Vagina (tissue), 2 donors: ENCODE data around the gene TRIO. TPM values are rescaled to one million over a fixed set of nuclear protein-coding genes. Genes with fewer than 3 reads are reported as not detected.

ENCODE experiments used
- DNase-seq, 2 donors: peaks; one replicate each; pipeline ENCODE4 v3.0.0-alpha.2; 2017; ENCODE audit errors: extremely low spot score in 2 of 2
- H3K27ac ChIP-seq: fragments of 200-600 bp; sonication (generic); one replicate; pipeline ENCODE4 v1.5.1; 2019
- H3K27me3 ChIP-seq: fragments of 200-600 bp; sonication (generic); one replicate; pipeline ENCODE4 v1.5.1; 2019
- H3K36me3 ChIP-seq, 2 donors: fragments of 200-600 bp; sonication (generic); one replicate each; pipeline ENCODE4 v1.5.1; 2017 to 2019
- H3K4me1 ChIP-seq: fragments of 200-600 bp; sonication (generic); one replicate; pipeline ENCODE4 v1.5.1; 2019
- H3K4me3 ChIP-seq, 2 donors: fragments of 200-600 bp; sonication (generic); 1 replicate in 1 of 2; 2 replicates in 1 of 2; pipeline ENCODE4 v1.5.1; 2016 to 2019
- H3K9me3 ChIP-seq: fragments of 200-600 bp; sonication (generic); one replicate; pipeline ENCODE4 v1.5.1; 2019
- POLR2A ChIP-seq, 2 donors: fragments of 450-650 bp; IDR thresholded peaks; one replicate each; pipeline ENCODE4 v1.6.1; 2017; ENCODE audit warnings: antibody characterized with exemption in 2 of 2, mild to moderate bottlenecking in 2 of 2, moderate library complexity in 2 of 2
- POLR2AphosphoS5 ChIP-seq, 2 donors: sonication (generic); formaldehyde crosslinking; IDR thresholded peaks; one replicate each; pipeline ENCODE4 v1.9.0; 2017; ENCODE audit warnings: antibody characterized with exemption in 2 of 2, mild to moderate bottlenecking in 2 of 2, low read depth in 1 of 2; ENCODE audit not compliant: insufficient read depth in 1 of 2
- intact Hi-C: fragments of 100-400 bp; cut with DNase I; formaldehyde crosslinking; loops from one replicate; pipeline ENCODE4 v1.15.1; 2023
- total RNA-seq: library from RNA; depleted of rRNA; stranded (reverse); fragments of >200 nt; gene quantifications from one replicate; pipeline ENCODE4 v1.2.3, GENCODE V29; 2016
- TF ChIP-seq, protein P1 (sequence below), 3 experiments: fragments of 450-650 bp in 2 of 3; fragments of 200-600 bp in 1 of 3; sonication (generic) in 1 of 3; IDR thresholded peaks; one replicate each; pipeline ENCODE4 v1.5.1; 2017 to 2019; ENCODE audit warnings: antibody characterized with exemption in 3 of 3, mild to moderate bottlenecking in 2 of 3, moderate library complexity in 2 of 3

The TRIO gene
- total RNA-seq, 1 donor from 2014 or later = 142 TPM

DNA sequence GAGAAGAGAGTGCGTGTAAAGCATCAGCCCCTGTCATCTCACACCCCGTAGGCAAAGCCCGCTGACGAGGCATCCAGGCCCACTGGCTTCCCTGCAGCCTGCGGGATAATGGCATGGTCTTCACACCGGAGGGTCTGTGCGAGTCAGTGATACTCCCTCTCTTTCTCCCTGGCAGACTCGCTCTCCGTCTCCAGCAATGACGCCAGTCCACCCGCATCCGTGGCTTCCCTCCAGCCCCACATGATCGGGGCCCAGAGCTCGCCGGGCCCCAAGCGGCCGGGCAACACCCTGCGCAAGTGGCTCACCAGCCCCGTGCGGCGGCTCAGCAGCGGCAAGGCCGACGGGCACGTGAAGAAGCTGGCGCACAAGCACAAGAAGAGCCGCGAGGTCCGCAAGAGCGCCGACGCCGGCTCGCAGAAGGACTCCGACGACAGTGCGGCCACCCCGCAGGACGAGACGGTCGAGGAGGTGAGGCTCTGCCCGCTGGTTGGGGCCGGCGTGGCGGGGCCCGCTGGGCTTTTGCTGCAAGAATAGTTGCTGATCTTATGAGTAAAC, 317.8 kb downstream of the TRIO start:
- H3K9me3 ChIP-seq = no peaks in the 10 kb centered on the region
- intact Hi-C loops = no loop called here
- H3K4me3 ChIP-seq = no peak overlapping the region
- peaks cover 0 to 35% of the 10 kb centered on the region in 2 donors for H3K36me3 ChIP-seq
- H3K27ac ChIP-seq = no peak overlapping the region
- peaks cover 14% of the 10 kb centered on the region for H3K4me1 ChIP-seq
- TF ChIP-seq POLR2AphosphoS5 (IDR thresholded peaks at IDR 0.05; ENCODE audit: insufficient read depth in 1 of 2, low read depth in 1 of 2) = no peak
- TF ChIP-seq, protein P1, sequence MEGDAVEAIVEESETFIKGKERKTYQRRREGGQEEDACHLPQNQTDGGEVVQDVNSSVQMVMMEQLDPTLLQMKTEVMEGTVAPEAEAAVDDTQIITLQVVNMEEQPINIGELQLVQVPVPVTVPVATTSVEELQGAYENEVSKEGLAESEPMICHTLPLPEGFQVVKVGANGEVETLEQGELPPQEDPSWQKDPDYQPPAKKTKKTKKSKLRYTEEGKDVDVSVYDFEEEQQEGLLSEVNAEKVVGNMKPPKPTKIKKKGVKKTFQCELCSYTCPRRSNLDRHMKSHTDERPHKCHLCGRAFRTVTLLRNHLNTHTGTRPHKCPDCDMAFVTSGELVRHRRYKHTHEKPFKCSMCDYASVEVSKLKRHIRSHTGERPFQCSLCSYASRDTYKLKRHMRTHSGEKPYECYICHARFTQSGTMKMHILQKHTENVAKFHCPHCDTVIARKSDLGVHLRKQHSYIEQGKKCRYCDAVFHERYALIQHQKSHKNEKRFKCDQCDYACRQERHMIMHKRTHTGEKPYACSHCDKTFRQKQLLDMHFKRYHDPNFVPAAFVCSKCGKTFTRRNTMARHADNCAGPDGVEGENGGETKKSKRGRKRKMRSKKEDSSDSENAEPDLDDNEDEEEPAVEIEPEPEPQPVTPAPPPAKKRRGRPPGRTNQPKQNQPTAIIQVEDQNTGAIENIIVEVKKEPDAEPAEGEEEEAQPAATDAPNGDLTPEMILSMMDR (IDR thresholded peaks at IDR 0.05) = no peak
- TF ChIP-seq POLR2A (IDR thresholded peaks at IDR 0.05) = no peak
- DNase-seq = no peak
- H3K27me3 ChIP-seq = no peaks in the 10 kb centered on the region

DNA sequence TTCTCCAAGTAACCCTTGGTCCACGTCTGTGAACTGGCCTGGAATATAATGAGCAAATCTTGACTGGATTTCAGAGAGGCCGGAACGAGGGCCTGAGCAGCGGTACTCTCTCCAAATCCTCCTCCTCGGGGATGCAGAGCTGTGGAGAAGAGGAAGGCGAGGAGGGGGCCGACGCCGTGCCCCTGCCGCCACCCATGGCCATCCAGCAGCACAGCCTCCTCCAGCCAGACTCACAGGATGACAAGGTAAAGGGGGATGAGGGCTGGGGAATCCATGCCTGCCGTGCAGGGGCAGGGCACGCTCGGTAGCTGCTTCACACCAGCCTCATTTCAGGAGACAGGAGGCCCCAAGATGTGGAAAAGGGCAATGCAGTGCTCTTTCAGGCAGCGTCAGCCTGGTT, 319.5 kb downstream of the TRIO start:
- TF ChIP-seq POLR2AphosphoS5 (IDR thresholded peaks at IDR 0.05; ENCODE audit: insufficient read depth in 1 of 2, low read depth in 1 of 2) (no peak), POLR2A (IDR thresholded peaks at IDR 0.05) (no peak)
- TF ChIP-seq, protein P1 (IDR thresholded peaks at IDR 0.05) = no peak
- intact Hi-C loops = no loop called here
- peaks cover 14% of the 10 kb centered on the region for H3K4me1 ChIP-seq
- no peaks in the 10 kb centered on the region for H3K27me3 ChIP-seq
- H3K27ac ChIP-seq = no peak overlapping the region
- no peak for DNase-seq
- H3K36me3 ChIP-seq = peaks cover 0 to 42% of the 10 kb centered on the region in 2 donors
- H3K9me3 ChIP-seq = no peaks in the 10 kb centered on the region
- H3K4me3 ChIP-seq = no peak overlapping the region

DNA sequence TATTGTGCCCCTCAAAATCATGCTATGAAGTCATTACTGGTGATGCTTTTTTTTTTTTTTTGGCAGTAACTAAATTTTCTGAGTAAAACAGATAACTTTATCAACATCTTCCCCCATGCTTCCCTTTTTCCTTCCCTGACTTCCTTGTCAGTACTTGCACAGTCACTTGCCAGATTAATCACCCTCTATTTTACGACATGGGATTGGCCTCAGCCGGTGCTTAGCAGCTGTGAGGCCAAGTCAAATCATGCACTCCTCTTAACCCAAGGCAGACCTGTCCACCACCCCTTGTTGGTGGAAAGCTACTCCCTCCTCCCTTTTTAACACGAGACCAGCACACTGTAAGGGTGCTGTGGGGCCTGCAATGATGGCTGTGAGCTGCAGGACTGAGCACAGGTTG, 320.5 kb downstream of the TRIO start:
- no peak overlapping the region for H3K27ac ChIP-seq
- intact Hi-C loops = no loop called here
- TF ChIP-seq POLR2AphosphoS5 (IDR thresholded peaks at IDR 0.05; ENCODE audit: insufficient read depth in 1 of 2, low read depth in 1 of 2) = peak; percentile 11 to 44
- TF ChIP-seq, protein P1 (IDR thresholded peaks at IDR 0.05) = no peak
- TF ChIP-seq POLR2A (IDR thresholded peaks at IDR 0.05) = no peak

DNA sequence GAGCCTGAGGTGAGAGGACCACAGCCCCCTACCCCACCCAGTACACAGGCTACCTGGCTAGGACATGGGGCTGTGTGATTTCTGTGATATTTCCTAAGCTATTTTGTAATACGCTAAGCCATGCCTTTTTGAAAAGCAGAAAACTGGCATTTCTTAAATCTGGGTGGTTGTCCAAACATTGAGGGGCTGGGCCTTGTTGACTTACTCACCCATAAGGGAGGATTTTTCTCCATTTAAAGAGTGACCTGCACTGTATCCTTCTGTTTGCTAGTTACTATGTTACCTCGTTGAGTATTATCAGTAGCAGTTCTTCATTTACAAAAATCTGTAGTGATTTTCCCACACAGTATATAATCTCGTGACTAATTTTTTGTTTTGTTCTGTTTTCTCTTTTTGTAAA, 321.0 kb downstream of the TRIO start:
- intact Hi-C loops = no loop called here
- Histone ChIP-seq H3K27ac (no peak overlapping the region), H3K36me3 (peaks cover 0 to 42% of the 10 kb centered on the region in 2 donors)

More for the DNA sequence above, 320.5 kb downstream of the TRIO start:
- no peaks in the 10 kb centered on the region for H3K27me3 ChIP-seq
- peaks cover 0 to 42% of the 10 kb centered on the region in 2 donors for H3K36me3 ChIP-seq
- H3K4me1 ChIP-seq = peaks cover 14% of the 10 kb centered on the region
- H3K4me3 ChIP-seq = no peak overlapping the region
- no peaks in the 10 kb centered on the region for H3K9me3 ChIP-seq
- no peak for DNase-seq

DNA sequence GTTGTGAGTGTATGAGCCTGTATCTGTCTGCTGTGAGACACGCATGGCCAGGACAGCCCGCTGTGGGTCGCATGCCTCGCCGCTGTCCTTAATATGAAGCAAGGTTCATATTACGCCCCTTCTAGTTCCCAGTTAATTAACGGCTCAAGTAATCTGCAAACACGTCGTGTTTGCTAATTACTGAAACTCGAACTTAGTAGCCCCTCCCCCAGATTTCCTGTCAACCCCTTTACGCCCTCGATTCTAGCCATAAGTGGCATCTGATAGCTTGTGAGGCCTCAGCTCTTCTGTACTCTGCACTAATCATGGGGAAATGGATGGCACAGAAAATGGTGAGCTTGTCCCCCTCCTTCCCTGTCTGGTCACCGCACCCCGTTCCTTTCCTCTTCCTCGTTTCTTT, 321.5 kb downstream of the TRIO start:
- intact Hi-C loops = no loop called here
- TF ChIP-seq POLR2A (IDR thresholded peaks at IDR 0.05) (no peak), POLR2AphosphoS5 (IDR thresholded peaks at IDR 0.05; ENCODE audit: insufficient read depth in 1 of 2, low read depth in 1 of 2) (no peak)

More for the DNA sequence above, 321.0 kb downstream of the TRIO start:
- no peaks in the 10 kb centered on the region for H3K9me3 ChIP-seq
- TF ChIP-seq POLR2AphosphoS5 (IDR thresholded peaks at IDR 0.05; ENCODE audit: insufficient read depth in 1 of 2, low read depth in 1 of 2) (no peak), POLR2A (IDR thresholded peaks at IDR 0.05) (no peak)
- TF ChIP-seq, protein P1 (IDR thresholded peaks at IDR 0.05) = no peak
- H3K4me3 ChIP-seq = no peak overlapping the region
- no peak for DNase-seq
- peaks cover 14% of the 10 kb centered on the region for H3K4me1 ChIP-seq
- H3K27me3 ChIP-seq = no peaks in the 10 kb centered on the region

More for the DNA sequence above, 321.5 kb downstream of the TRIO start:
- DNase-seq = no peak
- no peak overlapping the region for H3K27ac ChIP-seq
- no peaks in the 10 kb centered on the region for H3K27me3 ChIP-seq
- H3K4me1 ChIP-seq = peaks cover 14% of the 10 kb centered on the region
- peaks cover 0 to 42% of the 10 kb centered on the region in 2 donors for H3K36me3 ChIP-seq
- no peak overlapping the region for H3K4me3 ChIP-seq
- H3K9me3 ChIP-seq = no peaks in the 10 kb centered on the region
